ENCODE data around the gene C1orf53.
"Not testable (repeated sequence)": the region's sequence is repeated elsewhere in the genome, so short reads cannot be mapped to it uniquely, and the experiment has no call there.

C1orf53 gene

GRCh38 chr1:197951617-197952175 is 49.3 kb downstream of the C1orf53 start:
- DNase-seq (ENCODE audit: extremely low spot score, insufficient read length, low read depth) = no peak
- FAIRE-seq = no peak

GRCh38 chr1:197953472-197953871 is 51.0 kb downstream of the C1orf53 start:
- not testable (repeated sequence) for FAIRE-seq; DNase-seq (ENCODE audit: extremely low spot score, insufficient read length, low read depth)

GRCh38 chr1:197954718-197955418 is 52.4 kb downstream of the C1orf53 start:
- FAIRE-seq = no peak
- no peak for DNase-seq (ENCODE audit: extremely low spot score, insufficient read length, low read depth)

GRCh38 chr1:197955486-197956394 is 53.3 kb downstream of the C1orf53 start:
- FAIRE-seq (no peak), DNase-seq (ENCODE audit: extremely low spot score, insufficient read length, low read depth) (no peak)
